Measurements from ENCODE around the gene SLC18A3. TPM values are rescaled to one million over a fixed set of nuclear protein-coding genes. Genes with fewer than 3 reads are reported as not detected.

Gene SLC18A3
- total and polyA plus RNA-seq, 2 experiments from 2014 or later, result 0.16 TPM; not detected in 1

DNA sequence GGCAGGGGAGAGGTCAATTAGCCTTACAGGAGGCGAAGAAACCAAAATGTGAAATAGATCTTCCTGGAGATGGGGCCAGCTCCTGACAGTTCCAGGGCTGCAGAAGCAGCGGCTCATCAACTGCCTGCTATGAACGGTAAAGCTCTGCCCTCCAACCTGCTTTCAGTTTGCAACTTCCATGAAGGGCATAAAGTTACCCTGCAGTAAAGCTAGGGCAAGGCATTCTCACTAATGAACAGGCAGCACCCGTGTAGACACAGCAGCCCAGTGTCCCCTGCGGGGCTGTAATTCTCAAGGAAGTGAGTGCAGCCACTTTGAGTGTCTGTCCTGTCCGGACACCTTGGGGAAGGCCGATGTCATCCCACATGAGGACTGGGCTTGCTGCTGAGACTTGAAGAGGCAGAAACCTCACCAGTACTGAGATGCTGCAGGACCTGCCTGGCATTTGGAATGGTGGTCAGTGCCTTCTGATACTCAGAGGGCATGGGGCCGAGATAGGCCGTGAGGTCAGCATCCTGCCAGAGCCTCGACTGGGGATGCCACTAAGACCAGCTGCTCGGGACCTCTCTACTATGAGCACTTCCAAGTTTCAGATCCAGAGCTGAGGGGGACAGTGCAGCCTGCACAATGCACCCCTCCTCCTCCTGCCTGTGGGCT is 43.3 kb downstream of the SLC18A3 start:
- H3K27me3 Mint-ChIP-seq (ENCODE audit: insufficient read depth, low read depth, poor library complexity), result peaks cover 11% of the 10 kb centered on the region
- no peaks in the 10 kb centered on the region for H3K27me3 ChIP-seq (ENCODE audit: insufficient read depth)
- no peak overlapping the region for H3K4me3 ChIP-seq
- H3K27ac Mint-ChIP-seq, result no peak overlapping the region
- no peaks in the 10 kb centered on the region for H3K79me2 ChIP-seq (replicated peaks; ENCODE audit: insufficient read depth)
- H3K36me3 ChIP-seq (ENCODE audit: insufficient read depth), result no peaks in the 10 kb centered on the region
- H3K36me3 Mint-ChIP-seq (ENCODE audit: low read depth), result no peaks in the 10 kb centered on the region
- no peak overlapping the region for H3K4me2 ChIP-seq
- H3K9me3 Mint-ChIP-seq, result no peaks in the 10 kb centered on the region
- H3K27ac ChIP-seq (ENCODE audit: low read depth), result no peak overlapping the region
- no peak for DNase-seq (ENCODE audit: low spot score)
- H3K9me2 ChIP-seq (ENCODE audit: insufficient read depth), result no peaks in the 10 kb centered on the region
- H3F3A ChIP-seq (replicated peaks; ENCODE audit: low read depth), result no peaks in the 10 kb centered on the region
- no peak overlapping the region for H2AFZ ChIP-seq
- no peak overlapping the region for H3K4me3 Mint-ChIP-seq
- H3K4me1 Mint-ChIP-seq, result peaks cover 11% of the 10 kb centered on the region
- no peak for TF ChIP-seq ETS1 (IDR thresholded peaks at IDR 0.05)
- no peak for TF ChIP-seq CREB1 (CRISPR knock-in tag; IDR thresholded peaks at IDR 0.05; ENCODE audit: low read depth)
- TF ChIP-seq, protein P1, sequence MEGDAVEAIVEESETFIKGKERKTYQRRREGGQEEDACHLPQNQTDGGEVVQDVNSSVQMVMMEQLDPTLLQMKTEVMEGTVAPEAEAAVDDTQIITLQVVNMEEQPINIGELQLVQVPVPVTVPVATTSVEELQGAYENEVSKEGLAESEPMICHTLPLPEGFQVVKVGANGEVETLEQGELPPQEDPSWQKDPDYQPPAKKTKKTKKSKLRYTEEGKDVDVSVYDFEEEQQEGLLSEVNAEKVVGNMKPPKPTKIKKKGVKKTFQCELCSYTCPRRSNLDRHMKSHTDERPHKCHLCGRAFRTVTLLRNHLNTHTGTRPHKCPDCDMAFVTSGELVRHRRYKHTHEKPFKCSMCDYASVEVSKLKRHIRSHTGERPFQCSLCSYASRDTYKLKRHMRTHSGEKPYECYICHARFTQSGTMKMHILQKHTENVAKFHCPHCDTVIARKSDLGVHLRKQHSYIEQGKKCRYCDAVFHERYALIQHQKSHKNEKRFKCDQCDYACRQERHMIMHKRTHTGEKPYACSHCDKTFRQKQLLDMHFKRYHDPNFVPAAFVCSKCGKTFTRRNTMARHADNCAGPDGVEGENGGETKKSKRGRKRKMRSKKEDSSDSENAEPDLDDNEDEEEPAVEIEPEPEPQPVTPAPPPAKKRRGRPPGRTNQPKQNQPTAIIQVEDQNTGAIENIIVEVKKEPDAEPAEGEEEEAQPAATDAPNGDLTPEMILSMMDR (conservative IDR thresholded peaks at IDR 0.05; ENCODE audit: low read depth in 2 of 2), result no peak
- TF ChIP-seq EZH2phosphoT487 (IDR thresholded peaks at IDR 0.05; ENCODE audit: unreplicated experiment), result no peak
- TF ChIP-seq, protein P2, sequence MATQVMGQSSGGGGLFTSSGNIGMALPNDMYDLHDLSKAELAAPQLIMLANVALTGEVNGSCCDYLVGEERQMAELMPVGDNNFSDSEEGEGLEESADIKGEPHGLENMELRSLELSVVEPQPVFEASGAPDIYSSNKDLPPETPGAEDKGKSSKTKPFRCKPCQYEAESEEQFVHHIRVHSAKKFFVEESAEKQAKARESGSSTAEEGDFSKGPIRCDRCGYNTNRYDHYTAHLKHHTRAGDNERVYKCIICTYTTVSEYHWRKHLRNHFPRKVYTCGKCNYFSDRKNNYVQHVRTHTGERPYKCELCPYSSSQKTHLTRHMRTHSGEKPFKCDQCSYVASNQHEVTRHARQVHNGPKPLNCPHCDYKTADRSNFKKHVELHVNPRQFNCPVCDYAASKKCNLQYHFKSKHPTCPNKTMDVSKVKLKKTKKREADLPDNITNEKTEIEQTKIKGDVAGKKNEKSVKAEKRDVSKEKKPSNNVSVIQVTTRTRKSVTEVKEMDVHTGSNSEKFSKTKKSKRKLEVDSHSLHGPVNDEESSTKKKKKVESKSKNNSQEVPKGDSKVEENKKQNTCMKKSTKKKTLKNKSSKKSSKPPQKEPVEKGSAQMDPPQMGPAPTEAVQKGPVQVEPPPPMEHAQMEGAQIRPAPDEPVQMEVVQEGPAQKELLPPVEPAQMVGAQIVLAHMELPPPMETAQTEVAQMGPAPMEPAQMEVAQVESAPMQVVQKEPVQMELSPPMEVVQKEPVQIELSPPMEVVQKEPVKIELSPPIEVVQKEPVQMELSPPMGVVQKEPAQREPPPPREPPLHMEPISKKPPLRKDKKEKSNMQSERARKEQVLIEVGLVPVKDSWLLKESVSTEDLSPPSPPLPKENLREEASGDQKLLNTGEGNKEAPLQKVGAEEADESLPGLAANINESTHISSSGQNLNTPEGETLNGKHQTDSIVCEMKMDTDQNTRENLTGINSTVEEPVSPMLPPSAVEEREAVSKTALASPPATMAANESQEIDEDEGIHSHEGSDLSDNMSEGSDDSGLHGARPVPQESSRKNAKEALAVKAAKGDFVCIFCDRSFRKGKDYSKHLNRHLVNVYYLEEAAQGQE (IDR thresholded peaks at IDR 0.05; ENCODE audit: unreplicated experiment), result no peak
- no peak for TF ChIP-seq ZNF331 (CRISPR knock-in tag; IDR thresholded peaks at IDR 0.05; ENCODE audit: low read depth)
- TF ChIP-seq EZH2 (IDR thresholded peaks at IDR 0.05; ENCODE audit: low read depth, unreplicated experiment), result no peak
- TF ChIP-seq POLR2AphosphoS5 (IDR thresholded peaks at IDR 0.05; ENCODE audit: low read depth), result no peak
- no peak for TF ChIP-seq NANOG (IDR thresholded peaks at IDR 0.05; ENCODE audit: borderline replicate concordance)
- no peak for TF ChIP-seq ZNF114 (CRISPR knock-in tag; IDR thresholded peaks at IDR 0.05)
- TF ChIP-seq STAT1 (IDR thresholded peaks at IDR 0.05; ENCODE audit: unreplicated experiment), result no peak
- no peak for TF ChIP-seq JUNB (IDR thresholded peaks at IDR 0.05; ENCODE audit: unreplicated experiment)
- TF ChIP-seq, protein P3, sequence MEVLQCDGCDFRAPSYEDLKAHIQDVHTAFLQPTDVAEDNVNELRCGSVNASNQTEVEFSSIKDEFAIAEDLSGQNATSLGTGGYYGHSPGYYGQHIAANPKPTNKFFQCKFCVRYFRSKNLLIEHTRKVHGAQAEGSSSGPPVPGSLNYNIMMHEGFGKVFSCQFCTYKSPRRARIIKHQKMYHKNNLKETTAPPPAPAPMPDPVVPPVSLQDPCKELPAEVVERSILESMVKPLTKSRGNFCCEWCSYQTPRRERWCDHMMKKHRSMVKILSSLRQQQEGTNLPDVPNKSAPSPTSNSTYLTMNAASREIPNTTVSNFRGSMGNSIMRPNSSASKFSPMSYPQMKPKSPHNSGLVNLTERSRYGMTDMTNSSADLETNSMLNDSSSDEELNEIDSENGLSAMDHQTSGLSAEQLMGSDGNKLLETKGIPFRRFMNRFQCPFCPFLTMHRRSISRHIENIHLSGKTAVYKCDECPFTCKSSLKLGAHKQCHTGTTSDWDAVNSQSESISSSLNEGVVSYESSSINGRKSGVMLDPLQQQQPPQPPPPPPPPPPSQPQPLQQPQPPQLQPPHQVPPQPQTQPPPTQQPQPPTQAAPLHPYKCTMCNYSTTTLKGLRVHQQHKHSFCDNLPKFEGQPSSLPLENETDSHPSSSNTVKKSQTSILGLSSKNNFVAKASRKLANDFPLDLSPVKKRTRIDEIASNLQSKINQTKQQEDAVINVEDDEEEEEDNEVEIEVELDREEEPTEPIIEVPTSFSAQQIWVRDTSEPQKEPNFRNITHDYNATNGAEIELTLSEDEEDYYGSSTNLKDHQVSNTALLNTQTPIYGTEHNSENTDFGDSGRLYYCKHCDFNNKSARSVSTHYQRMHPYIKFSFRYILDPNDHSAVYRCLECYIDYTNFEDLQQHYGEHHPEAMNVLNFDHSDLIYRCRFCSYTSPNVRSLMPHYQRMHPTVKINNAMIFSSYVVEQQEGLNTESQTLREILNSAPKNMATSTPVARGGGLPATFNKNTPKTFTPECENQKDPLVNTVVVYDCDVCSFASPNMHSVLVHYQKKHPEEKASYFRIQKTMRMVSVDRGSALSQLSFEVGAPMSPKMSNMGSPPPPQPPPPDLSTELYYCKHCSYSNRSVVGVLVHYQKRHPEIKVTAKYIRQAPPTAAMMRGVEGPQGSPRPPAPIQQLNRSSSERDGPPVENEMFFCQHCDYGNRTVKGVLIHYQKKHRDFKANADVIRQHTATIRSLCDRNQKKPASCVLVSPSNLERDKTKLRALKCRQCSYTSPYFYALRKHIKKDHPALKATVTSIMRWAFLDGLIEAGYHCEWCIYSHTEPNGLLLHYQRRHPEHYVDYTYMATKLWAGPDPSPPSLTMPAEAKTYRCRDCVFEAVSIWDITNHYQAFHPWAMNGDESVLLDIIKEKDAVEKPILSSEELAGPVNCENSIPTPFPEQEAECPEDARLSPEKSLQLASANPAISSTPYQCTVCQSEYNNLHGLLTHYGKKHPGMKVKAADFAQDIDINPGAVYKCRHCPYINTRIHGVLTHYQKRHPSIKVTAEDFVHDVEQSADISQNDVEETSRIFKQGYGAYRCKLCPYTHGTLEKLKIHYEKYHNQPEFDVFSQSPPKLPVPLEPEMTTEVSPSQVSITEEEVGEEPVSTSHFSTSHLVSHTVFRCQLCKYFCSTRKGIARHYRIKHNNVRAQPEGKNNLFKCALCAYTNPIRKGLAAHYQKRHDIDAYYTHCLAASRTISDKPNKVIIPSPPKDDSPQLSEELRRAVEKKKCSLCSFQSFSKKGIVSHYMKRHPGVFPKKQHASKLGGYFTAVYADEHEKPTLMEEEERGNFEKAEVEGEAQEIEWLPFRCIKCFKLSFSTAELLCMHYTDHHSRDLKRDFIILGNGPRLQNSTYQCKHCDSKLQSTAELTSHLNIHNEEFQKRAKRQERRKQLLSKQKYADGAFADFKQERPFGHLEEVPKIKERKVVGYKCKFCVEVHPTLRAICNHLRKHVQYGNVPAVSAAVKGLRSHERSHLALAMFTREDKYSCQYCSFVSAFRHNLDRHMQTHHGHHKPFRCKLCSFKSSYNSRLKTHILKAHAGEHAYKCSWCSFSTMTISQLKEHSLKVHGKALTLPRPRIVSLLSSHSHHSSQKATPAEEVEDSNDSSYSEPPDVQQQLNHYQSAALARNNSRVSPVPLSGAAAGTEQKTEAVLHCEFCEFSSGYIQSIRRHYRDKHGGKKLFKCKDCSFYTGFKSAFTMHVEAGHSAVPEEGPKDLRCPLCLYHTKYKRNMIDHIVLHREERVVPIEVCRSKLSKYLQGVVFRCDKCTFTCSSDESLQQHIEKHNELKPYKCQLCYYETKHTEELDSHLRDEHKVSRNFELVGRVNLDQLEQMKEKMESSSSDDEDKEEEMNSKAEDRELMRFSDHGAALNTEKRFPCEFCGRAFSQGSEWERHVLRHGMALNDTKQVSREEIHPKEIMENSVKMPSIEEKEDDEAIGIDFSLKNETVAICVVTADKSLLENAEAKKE (CRISPR knock-in tag; IDR thresholded peaks at IDR 0.05), result no peak
- H3K4me1 ChIP-seq (ENCODE audit: insufficient read depth), result peaks cover 5% of the 10 kb centered on the region; the same call in 1 of the 2 replicates
- no peak for ATAC-seq
- H4K20me1 ChIP-seq (replicated peaks; ENCODE audit: insufficient read depth), result no peaks in the 10 kb centered on the region

Data from GM23338 (cell line).